HG02571 (cell line): ENCODE results near the gene LARGE1.

ENCODE experiments used
- ATAC-seq: cut with Tn5 transposase; IDR thresholded peaks from one replicate; pipeline ENCODE4 v1.9.1; 2021; ENCODE audit warnings: mild to moderate bottlenecking, moderate library complexity; ENCODE audit not compliant: unreplicated experiment

Gene LARGE1

GRCh38 chr22:33920197-33920540 lies at the start of gene LARGE1:
Gene LARGE1, minus strand, starts transcription at chr22:33920476.
- ATAC-seq, result peak; percentile 13

DNA sequence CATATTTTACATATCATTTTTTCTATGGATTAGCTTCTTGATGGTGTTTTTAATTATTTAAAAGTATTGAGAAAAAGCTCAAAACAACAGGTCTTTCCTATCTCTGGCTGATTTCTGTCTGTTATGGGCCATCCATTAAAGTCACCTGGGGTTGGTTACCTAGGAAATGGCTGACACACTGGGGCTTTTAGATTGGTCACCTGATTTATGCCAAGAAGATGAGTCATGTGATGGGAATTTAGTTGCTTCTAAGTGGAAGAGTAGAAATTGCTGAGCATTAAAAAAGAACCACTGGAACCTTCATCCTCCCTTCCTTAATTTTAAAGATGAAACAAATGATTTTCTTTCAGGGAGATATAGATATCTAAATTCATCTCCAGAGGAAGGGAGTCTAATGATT lies 48.8 kb upstream of the LARGE1 start:
- no peak for ATAC-seq

DNA sequence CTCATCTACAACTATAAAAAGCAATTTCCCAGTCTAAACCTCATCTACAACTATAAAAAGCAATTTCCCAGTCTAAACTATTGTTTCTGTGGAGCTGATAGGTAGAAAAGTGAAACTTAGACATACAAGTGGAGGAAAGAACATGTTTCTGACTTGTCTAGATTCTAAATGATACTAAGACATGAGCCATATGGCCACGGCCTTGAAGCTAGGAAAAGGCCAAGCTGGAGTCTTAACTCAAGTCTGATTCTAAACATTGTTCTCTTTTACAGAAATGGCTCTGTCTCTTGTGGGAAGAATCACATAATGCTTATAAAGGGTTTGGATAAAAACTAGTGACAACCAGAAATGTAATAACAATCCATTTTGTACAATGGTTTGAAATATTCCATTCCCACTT lies 43.8 kb upstream of the LARGE1 start:
- no peak for ATAC-seq

DNA sequence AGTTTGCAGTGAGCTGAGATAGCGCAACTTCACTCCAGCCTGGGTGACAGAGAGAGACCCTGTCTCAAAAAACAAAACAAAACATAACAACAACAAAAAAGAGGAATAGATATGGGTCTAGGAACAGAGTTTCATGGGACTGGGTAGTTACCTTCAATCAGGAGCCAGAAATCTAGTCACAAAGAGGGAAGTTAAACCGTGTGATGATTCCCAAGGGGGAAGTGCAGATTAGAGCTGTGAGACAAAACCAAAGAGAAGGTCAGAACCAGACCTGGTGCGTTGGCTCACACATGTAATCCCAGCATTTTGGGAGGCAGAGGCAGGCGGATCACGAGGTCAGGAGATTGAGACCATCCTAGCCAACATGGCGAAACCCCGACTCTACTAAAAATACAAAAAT lies 42.1 kb upstream of the LARGE1 start:
- no peak for ATAC-seq

- ATAC-seq, result no peak
Measured at GRCh38 chr22:33958741-33959140, 38.5 kb upstream of the LARGE1 start.

DNA sequence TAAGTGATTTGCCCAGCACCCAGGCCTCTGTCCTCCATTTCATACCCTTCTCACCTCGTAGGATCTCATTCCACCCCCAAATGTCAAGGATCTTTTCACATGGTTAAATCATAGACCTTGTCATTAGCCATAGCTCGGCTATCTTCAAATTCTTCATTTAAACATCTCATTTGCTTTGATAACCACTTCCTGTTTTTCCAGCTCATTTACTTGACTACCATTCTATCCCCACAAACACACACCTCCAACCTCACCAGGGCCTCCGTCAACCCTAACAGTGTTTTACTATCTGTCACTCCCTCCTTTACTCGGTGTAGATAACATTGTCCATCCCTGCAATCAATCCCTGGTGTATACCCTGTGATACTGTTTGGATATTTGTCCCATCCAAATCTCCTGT lies 36.8 kb upstream of the LARGE1 start:
- ATAC-seq, result no peak

DNA sequence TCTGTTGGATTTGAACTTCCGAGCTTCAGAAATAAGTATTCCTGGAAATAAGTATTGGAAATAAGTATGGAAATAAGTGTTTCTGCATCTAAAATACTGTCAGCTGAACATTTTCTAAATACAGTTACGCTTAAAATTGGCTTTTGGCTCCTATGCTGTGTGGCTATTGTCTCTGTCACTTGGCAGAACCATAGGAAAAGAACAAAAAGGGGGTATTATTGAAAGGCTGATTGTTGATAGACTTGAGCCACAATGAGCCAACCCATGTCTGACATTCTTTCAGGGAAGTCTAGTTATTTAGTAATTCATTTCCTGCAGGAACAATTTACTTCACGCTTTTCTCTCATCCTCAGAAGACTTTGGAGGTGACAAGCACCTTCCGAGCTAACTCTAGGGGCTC lies 32.5 kb upstream of the LARGE1 start:
- no peak for ATAC-seq

DNA sequence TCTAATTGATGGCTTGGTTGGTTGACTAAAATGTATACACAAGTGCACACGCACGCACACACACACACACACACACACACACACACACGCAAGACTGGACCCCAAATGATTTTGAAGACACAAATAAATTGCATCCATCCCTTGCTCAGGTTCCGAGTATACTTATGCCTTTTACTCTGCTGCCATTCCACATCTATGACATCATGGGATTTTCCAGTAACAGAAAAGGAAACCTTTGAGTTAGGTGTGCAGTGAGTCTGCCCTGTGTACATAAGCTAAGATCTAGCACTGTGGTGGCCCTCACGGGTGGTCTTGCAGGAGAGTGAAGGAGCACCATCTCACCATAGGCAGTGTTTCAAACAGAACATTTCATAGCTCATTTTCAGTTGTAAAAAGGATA lies 20.5 kb upstream of the LARGE1 start:
- no peak for ATAC-seq

GRCh38 chr22:33932997-33933396 lies 12.7 kb upstream of the LARGE1 start:
- no peak for ATAC-seq

GRCh38 chr22:33931406-33931805 lies 11.1 kb upstream of the LARGE1 start:
- no peak for ATAC-seq

GRCh38 chr22:33927752-33928151 lies 7.5 kb upstream of the LARGE1 start:
- no peak for ATAC-seq

GRCh38 chr22:33925194-33925593 lies 4.9 kb upstream of the LARGE1 start:
- ATAC-seq, result no peak

- no peak for ATAC-seq
Measured at GRCh38 chr22:33923660-33924246, 3.5 kb upstream of the LARGE1 start.

GRCh38 chr22:33923033-33923432 lies 2.8 kb upstream of the LARGE1 start:
- no peak for ATAC-seq

DNA sequence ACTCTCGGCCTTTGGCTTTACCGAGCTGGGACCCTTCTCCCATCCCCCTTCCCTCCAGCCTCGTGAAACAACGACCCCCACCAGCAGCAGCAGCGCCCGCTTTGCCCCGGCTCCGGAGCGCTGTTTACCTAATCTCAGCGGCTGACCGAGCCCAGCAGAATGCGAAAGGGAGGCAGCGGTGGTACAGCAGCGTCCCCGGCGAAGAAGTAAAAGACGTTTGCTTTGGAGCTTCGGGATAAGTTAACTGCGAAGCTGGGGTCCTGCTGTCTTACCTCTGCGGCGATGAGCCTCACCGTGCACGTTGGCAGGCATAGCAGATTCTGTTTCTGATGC lies 2.0 kb upstream of the LARGE1 start:
- ATAC-seq, result no peak

DNA sequence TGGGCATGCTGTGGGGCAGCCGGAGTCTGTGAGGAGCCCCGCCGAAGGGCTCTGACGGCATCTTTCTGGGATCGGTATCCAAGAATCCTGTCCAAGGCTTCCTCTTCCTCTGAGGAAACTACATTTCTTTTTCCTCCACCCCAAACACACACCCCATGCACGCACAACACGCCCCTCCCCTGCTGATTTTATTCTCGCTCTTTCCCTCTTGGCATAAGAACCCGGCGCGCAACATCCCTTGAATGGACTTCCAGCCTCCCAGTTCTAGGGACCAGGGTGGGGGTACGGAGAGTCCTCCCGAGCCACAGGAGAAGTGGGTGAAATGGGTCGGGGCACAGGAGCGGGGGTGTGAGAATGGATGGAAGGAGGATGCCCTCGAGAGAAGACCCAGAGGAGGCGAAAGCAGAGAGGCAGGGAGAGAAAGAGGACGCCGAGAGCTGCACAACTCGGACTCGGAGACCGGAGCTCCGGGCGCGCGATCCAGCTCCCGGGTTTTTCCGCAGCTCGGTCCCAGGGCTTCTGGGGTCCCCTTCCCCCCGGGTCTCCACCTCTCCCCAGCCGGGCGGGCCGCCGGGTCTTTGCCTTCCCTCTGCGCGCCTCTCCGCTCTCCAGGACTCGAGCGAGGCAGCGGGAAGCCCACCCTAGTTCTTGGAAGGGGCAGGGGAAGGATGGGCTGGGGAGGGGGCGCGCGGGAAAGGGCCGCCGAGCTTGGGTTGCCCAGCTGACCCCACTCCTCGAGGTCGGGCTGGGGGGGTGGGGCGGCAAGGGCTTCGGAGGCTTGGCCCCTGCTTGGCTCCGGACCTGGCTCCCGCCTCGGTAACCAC lies 1.5 kb upstream of the LARGE1 start:
- ATAC-seq, result no peak

- peak; percentile 62 for ATAC-seq
Measured at GRCh38 chr22:33920927-33921524, 750 bp upstream of the LARGE1 start.

DNA sequence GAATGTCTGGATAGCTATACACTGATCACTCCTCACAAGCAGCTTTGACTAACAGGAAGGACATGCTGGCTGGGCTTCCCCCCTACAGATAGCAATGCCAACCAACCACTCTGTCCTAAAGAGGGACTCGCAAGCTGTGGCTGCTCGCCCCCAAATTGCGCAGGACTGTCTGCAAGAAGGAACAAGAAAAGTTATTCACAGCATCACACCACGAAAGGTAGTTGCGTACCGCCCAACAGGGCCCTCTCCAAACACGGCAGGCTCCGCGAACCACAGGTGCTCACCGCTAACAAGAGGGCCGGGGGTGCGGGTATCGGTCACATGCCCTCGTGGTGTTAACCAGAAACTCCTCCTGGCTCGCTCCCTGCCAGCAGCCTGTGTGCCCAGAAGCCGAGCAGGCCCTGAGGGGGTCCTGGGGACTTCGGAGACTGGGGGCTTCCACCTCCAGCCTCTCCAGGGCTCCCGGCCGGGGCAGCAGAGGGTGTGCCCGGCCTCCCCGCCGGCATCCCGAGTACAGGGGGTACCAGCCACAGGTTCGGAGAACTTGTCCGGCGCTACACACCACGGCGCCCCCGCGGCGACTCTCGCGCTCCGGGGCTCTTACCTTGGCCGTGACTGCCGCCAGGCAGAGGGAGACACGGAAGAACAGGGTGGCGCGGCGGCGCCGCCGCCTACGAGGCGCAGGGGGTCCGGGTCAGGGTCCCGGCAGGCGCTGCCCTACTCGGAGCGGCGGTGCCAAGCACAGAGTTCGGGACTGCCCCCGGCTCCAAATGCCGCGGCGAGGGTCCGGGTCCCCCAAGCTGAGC lies 682 bp downstream of the LARGE1 start:
- peak; percentile 9 for ATAC-seq

DNA sequence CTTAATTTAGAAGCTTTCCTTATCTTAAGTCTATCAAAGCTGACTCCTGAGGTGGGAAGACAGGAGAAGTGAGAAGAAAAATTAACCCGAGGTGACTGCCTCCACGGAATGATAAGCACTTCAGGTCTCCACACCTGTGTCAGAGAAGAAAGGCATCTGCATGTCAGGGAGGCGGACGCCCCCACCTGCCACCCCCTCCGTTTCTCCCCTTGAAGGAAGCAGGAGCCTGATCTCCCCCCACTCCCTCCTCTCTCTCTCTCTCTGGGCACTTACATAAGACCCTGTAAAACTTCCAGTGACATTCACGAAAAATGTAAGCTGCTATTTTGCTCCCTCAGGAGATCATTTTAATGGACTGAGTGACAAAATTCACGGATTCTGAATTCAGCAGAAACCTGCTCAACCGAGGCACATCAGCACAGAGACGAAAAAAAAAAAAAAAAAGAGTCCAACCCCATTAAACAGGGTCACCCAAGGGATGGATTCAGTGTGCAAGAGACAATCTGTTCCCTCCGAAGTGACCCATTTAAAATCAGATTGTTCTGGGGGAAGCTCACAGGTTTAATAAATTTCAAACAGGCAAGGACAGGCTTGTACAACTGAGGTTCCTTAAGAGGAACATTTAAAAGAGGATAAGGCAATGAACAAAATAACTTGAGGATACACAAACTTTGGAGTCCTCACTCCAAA lies 1.5 kb downstream of the LARGE1 start:
- no peak for ATAC-seq

DNA sequence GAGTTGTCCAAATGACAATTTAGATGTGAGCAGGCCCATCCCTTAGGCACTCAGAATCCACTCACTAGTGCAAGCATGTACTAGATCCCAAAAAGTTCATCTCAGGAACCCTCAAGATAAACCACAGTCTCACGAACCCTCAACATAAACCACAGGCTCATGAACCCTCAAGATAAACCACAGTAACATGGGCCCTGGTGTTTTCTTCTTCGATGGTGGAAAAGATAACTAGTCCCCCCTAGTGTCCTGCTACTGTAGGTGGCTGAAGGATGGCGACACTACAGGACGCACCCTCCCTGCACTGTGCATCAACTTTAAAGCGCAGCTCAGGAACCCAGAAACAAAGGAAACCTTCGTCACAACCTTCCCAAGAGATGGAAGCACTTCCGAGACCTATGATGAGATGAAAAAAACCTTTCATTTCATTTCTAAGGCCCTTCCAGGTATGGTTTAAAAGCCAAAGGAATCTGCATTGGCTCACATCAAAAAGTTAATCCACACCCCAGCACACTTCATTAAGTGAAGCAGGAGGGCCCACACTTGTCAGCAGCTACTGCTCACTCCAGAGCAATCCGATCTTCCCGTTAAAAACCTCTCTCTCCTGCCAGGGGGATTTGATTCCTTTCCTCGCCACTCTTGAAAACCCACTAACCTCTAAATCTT lies 2.4 kb downstream of the LARGE1 start:
- no peak for ATAC-seq

DNA sequence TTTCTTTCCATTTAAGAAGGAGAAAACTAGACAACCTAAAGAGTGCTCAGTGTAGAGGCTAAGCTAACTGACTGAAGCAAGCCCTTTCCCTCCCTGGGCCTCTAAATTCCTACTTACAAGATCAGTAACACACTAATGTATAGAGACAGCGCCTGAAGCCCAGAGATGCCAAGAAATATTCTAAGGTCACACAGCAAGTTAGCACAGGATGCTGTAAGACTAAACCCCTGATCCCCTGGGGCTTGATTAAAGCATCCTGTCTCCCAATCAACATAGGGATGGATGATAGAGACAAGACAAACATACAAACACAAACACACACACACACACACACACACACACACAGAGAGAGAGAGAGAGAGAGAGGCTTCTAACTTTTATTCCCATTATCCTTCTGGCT lies 5.6 kb downstream of the LARGE1 start:
- ATAC-seq, result no peak
